A549 (cell line): ENCODE results near the gene PPP2R2C.

Source experiments
- CTCF ChIP-seq: fragments of >200 bp; sonication (Bioruptor Twin); formaldehyde crosslinking; IDR thresholded peaks from 3 replicates; pipeline ENCODE4 v1.5.1; 2016
- KDM1A ChIP-seq: fragments of 200-600 bp; sonication (generic); IDR thresholded peaks from 2 replicates; pipeline ENCODE4 v1.6.1; 2016; ENCODE audit warnings: low read depth, mild to moderate bottlenecking
- POLR2A ChIP-seq: IDR thresholded peaks from 2 replicates; pipeline ENCODE4 v1.6.1; 2012; ENCODE audit warnings: mild to moderate bottlenecking, low read length
- REST ChIP-seq: fragments of 200-600 bp; sonication (generic); IDR thresholded peaks from 2 replicates; pipeline ENCODE4 v1.6.1; 2016; ENCODE audit warnings: antibody characterized with exemption, mild to moderate bottlenecking, moderate library complexity

GRCh38 chr4:6320663-6321062 lies 151.8 kb downstream of the PPP2R2C start:
- TF ChIP-seq POLR2A = no peak
- TF ChIP-seq KDM1A = no peak
- no peak for TF ChIP-seq REST
- no peak for TF ChIP-seq CTCF
